Progenitor cell of endocrine pancreas (in vitro differentiated cells): Measurements from ENCODE around the gene PIP4P1. TPM values are rescaled to one million over a fixed set of nuclear protein-coding genes. Genes with fewer than 3 reads are reported as not detected.
A peak's percentile ranks its signal among the peaks of the same experiment; 100 is the strongest.
"Not testable (repeated sequence)": the region's sequence is repeated elsewhere in the genome, so short reads cannot be mapped to it uniquely, and the experiment has no call there.

Experiments used
- DNase-seq: peaks from one replicate; pipeline ENCODE4 v3.0.0; 2021; ENCODE audit warnings: low spot score; ENCODE audit not compliant: unreplicated experiment
- H3K27ac Mint-ChIP-seq: 2 replicates; pipeline ENCODE4 v1.8.0; 2021; ENCODE audit warnings: mild to moderate bottlenecking, moderate library complexity, mixed read lengths
- H3K27me3 Mint-ChIP-seq: 2 replicates; pipeline ENCODE4 v1.8.0; 2021; ENCODE audit warnings: mixed read lengths
- H3K36me3 Mint-ChIP-seq: 2 replicates; pipeline ENCODE4 v1.8.0; 2022; ENCODE audit warnings: mixed read lengths; ENCODE audit not compliant: insufficient read depth
- H3K4me1 Mint-ChIP-seq: 2 replicates; pipeline ENCODE4 v1.8.0; 2021; ENCODE audit warnings: low read depth, mixed read lengths
- H3K4me3 Mint-ChIP-seq: 2 replicates; pipeline ENCODE4 v1.8.0; 2021; ENCODE audit warnings: low read depth, mild to moderate bottlenecking, moderate library complexity, mixed read lengths
- H3K9me3 Mint-ChIP-seq: 2 replicates; pipeline ENCODE4 v1.8.0; 2021; ENCODE audit warnings: low read depth, mixed read lengths
- CTCF ChIP-seq: fragments of 200-600 bp; sonication (generic); IDR thresholded peaks from one replicate; pipeline ENCODE4 v1.5.0; 2021; ENCODE audit warnings: antibody characterized with exemption, mild to moderate bottlenecking; ENCODE audit not compliant: unreplicated experiment
- total RNA-seq: library from RNA; stranded (reverse); gene quantifications from 2 replicates; pipeline ENCODE4 v1.2.1, GENCODE V29; 2021

Gene PIP4P1
- total RNA-seq, 1 donor from 2014 or later = 45.6 TPM

GRCh38 chr14:20454516-20455354 lies 6.5 kb downstream of the PIP4P1 start, which contains the start of the genes APEX1 and OSGEP:
TSS of gene APEX1 (plus strand) at chr14:20455226. CDS start at chr14:20455646, 420 bp downstream.
TSS of gene OSGEP (minus strand) at chr14:20454812. CDS start at chr14:20454683, 129 bp downstream.
- H3K36me3 Mint-ChIP-seq = peaks cover 23% of the 10 kb centered on the region
- DNase-seq = peak; percentile 94
- no peak for TF ChIP-seq CTCF
- H3K27ac Mint-ChIP-seq = no peak within 1 kb of the TSS
- no peak within 1 kb of the TSS for H3K4me3 Mint-ChIP-seq
- H3K27me3 Mint-ChIP-seq = no peaks in the 10 kb centered on the region
- peaks cover 1% of the 10 kb centered on the region for H3K4me1 Mint-ChIP-seq
- no peaks in the 10 kb centered on the region for H3K9me3 Mint-ChIP-seq

GRCh38 chr14:20452831-20453230 lies 8.4 kb downstream of the PIP4P1 start:
- not testable (repeated sequence) for H3K4me1 Mint-ChIP-seq, DNase-seq, H3K9me3 Mint-ChIP-seq, H3K27me3 Mint-ChIP-seq, H3K27ac Mint-ChIP-seq
- Mint-ChIP-seq H3K36me3 (peaks cover 29% of the 10 kb centered on the region), H3K4me3 (peak overlapping the region; percentile 17)

- peaks cover 6% of the 10 kb centered on the region for H3K9me3 Mint-ChIP-seq
- no peaks in the 10 kb centered on the region for H3K27me3 Mint-ChIP-seq
- H3K27ac Mint-ChIP-seq = no peak overlapping the region
- no peak for DNase-seq
- H3K36me3 Mint-ChIP-seq = peaks cover 39% of the 10 kb centered on the region
- no peak overlapping the region for H3K4me3 Mint-ChIP-seq
- peaks cover 6% of the 10 kb centered on the region for H3K4me1 Mint-ChIP-seq
- TF ChIP-seq CTCF = no peak
These were observed 14.3 kb downstream of the PIP4P1 start for GRCh38 chr14:20446889-20447288.

GRCh38 chr14:20443650-20444049 lies 17.6 kb downstream of the PIP4P1 start:
- H3K27me3 Mint-ChIP-seq, DNase-seq, H3K4me1 Mint-ChIP-seq, H3K4me3 Mint-ChIP-seq, H3K9me3 Mint-ChIP-seq, H3K27ac Mint-ChIP-seq: not testable (repeated sequence)
- peaks cover 28% of the 10 kb centered on the region for H3K36me3 Mint-ChIP-seq

- no peak for DNase-seq
- peaks cover 6% of the 10 kb centered on the region for H3K9me3 Mint-ChIP-seq
- no peak for TF ChIP-seq CTCF
- no peak overlapping the region for H3K27ac Mint-ChIP-seq
- H3K27me3 Mint-ChIP-seq = peaks cover 6% of the 10 kb centered on the region
- no peak overlapping the region for H3K4me3 Mint-ChIP-seq
- peaks cover 6% of the 10 kb centered on the region for H3K4me1 Mint-ChIP-seq
- H3K36me3 Mint-ChIP-seq = peaks cover 10% of the 10 kb centered on the region
These were observed 19.8 kb downstream of the PIP4P1 start for GRCh38 chr14:20441461-20441860.

- no peak for DNase-seq
- Mint-ChIP-seq H3K9me3 (peaks cover 6% of the 10 kb centered on the region), H3K27me3 (peaks cover 6% of the 10 kb centered on the region), H3K4me1 (peaks cover 6% of the 10 kb centered on the region), H3K36me3 (peaks cover 10% of the 10 kb centered on the region), H3K27ac (no peak overlapping the region), H3K4me3 (no peak overlapping the region)
- TF ChIP-seq CTCF = no peak
These were observed 20.4 kb downstream of the PIP4P1 start for GRCh38 chr14:20440882-20441281.
